Astrocyte of the cerebellum (primary cell): ENCODE measurements around the gene CACNA2D3.

ENCODE experiments used
- DNase-seq: peaks from one replicate; pipeline ENCODE4 v3.0.0-alpha.2; 2011; ENCODE audit warnings: low read depth
- H3K4me3 ChIP-seq: 2 replicates; pipeline ENCODE4 v1.5.1; 2011; ENCODE audit warnings: mild to moderate bottlenecking, low read depth, low read length, moderate library complexity
- CTCF ChIP-seq: IDR thresholded peaks from 2 replicates; pipeline ENCODE4 v1.5.1; 2012; ENCODE audit warnings: low read length, low read depth, moderate library complexity, mild to moderate bottlenecking; ENCODE audit errors: missing control alignments
- in situ Hi-C: cut with HindIII; loops from 2 replicates; pipeline ENCODE4 v1.10.0; 2017; ENCODE audit warnings: low sequenced_read_pairs

Gene CACNA2D3

GRCh38 chr3:54905261-54905888 lies 783.0 kb downstream of the CACNA2D3 start:
- DNase-seq = peak; percentile 53
- H3K4me3 ChIP-seq = no peak overlapping the region
- in situ Hi-C loops = no loop called here
- TF ChIP-seq CTCF = no peak

GRCh38 chr3:54905920-54906319 lies 783.6 kb downstream of the CACNA2D3 start:
- in situ Hi-C loops = no loop called here
- no peak for DNase-seq
- TF ChIP-seq CTCF = no peak
- no peak overlapping the region for H3K4me3 ChIP-seq

DNA sequence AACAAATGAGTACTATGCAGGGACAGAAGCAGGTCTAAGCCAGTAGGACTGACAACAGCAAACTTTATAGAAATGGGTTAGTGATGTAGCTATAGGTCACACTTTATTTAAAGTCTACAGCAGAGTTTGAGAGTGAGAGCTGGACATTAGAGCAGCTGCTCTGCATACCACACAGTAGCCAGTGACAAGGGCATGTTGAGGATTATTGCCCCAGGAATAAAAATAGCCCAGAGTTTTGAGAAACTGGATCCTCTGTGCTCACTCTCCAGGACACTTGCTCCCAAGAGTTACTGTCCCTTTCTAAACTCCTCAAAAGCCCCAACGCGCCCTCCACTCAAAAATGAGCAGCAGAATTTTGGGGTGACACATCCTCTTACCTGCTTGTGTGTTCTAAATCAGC lies 784.4 kb downstream of the CACNA2D3 start:
- in situ Hi-C loops = no loop called here
- H3K4me3 ChIP-seq = no peak overlapping the region
- TF ChIP-seq CTCF = no peak
- no peak for DNase-seq

DNA sequence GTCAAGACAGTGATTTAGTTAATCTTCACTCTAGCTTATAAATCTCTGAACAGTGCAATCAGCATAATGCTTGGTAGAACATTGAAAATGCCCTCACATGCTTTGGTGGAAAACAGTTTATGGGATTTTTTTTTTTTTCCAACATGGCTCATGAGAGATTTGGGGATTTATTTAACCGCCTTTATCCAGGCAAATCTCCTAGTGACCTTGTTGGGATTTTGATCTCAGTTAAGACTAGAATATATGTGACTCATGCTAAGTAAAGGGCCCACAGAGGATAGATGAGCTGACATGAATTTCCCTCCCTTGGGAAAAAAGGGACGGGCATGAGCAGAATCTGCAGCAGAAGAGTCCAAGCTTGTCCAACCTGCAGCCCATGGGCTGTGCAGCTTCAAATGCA lies 786.8 kb downstream of the CACNA2D3 start:
- TF ChIP-seq CTCF = no peak
- DNase-seq = no peak
- in situ Hi-C loops = no loop called here
- H3K4me3 ChIP-seq = no peak overlapping the region

GRCh38 chr3:54914180-54914579 lies 791.8 kb downstream of the CACNA2D3 start:
- no peak for TF ChIP-seq CTCF
- in situ Hi-C loops = no loop called here
- no peak overlapping the region for H3K4me3 ChIP-seq
- no peak for DNase-seq

DNA sequence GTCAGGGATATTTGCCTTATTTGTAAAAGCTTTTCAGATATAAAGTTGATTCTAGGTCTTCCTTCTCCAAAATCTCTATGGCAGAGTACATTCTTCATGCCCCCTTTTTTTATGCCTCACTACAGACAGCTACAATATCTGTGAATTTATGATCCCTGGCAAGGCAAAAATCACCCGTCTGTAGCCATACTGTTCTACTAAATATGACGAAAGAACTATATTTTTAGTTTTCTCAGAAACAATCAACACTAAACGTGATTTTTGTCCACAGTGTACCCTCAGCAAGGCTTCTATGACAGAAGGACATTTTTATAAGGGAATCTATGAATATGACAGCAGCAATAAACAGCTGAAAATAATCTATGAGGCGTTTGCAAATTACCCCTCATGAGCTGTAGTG lies 792.8 kb downstream of the CACNA2D3 start:
- in situ Hi-C loops = no loop called here
- TF ChIP-seq CTCF = no peak
- no peak overlapping the region for H3K4me3 ChIP-seq
- DNase-seq = no peak
